GM18502 (cell line): ENCODE data around the gene FHOD3.
A peak's percentile ranks its signal among the peaks of the same experiment; 100 is the strongest.

Experiments used
- ATAC-seq: cut with Tn5 transposase; IDR thresholded peaks from one replicate; pipeline ENCODE4 v1.9.1; 2021; ENCODE audit warnings: mild to moderate bottlenecking; ENCODE audit not compliant: unreplicated experiment, poor library complexity

FHOD3 gene

DNA sequence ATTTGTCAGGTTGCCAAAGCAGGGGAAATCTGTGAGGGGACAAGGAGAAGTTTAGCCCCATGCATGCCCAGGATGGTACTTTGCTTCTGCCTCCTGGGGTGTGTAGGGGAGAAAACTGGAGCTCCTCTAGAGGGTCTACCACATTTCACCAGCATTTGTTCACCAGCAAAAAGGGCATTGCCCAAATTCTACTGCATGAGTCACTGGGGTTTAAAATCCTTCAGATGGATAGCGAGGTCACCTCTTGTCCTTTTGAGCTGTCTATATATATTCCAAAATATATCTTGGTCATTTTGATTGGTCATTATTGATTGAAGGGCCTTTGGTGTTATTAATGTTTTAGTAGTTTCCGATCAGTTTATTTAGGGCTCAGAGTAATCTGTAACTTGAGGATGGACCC is 18.7 kb downstream of the FHOD3 start:
- no peak for ATAC-seq

GRCh38 chr18:36321658-36322407 is 24.3 kb downstream of the FHOD3 start:
- ATAC-seq = no peak

- ATAC-seq = no peak
These were observed 24.9 kb downstream of the FHOD3 start for GRCh38 chr18:36322408-36322728.

DNA sequence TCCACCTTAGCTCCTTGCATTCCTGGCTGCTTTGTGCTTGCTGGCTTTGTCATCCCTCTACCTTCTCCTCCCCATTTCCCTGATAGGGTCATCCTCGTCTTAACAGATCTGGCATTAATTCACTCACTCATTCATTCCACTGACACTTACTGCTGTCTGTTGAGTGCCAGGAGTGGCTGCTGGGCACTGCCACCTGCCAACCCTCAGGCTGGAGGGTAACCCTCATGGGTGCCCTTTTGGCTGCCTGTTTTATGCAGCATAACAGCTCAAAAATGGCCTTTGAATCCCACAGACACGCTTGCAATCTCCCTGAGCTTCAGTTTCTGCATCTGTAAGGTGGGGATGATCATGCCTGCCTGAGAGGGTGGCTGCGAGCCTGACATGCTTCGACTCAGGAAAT is 25.2 kb downstream of the FHOD3 start:
- no peak for ATAC-seq

DNA sequence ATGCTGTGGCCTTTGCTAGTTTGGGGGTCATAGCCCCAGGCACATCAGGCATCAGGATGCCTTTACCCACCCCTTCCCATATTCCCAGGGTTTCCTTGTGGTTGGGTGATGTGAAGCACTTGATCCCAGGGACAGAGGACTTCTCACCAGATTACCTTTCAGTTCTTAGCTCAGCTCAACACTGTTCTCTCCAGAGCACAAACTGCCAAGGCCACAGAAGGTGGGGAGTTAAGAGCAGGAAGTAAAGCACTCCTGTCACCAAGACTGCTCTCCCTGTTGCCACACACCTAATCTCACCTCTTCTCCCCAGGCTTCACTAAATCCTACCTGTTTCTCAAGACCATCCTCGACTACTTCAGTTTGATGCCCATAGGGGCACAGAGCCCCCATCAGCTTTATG is 25.9 kb downstream of the FHOD3 start:
- ATAC-seq = no peak

- no peak for ATAC-seq
These were observed 28.3 kb downstream of the FHOD3 start for GRCh38 chr18:36325846-36326245.

- no peak for ATAC-seq
These were observed 29.3 kb downstream of the FHOD3 start for GRCh38 chr18:36326771-36327170.

DNA sequence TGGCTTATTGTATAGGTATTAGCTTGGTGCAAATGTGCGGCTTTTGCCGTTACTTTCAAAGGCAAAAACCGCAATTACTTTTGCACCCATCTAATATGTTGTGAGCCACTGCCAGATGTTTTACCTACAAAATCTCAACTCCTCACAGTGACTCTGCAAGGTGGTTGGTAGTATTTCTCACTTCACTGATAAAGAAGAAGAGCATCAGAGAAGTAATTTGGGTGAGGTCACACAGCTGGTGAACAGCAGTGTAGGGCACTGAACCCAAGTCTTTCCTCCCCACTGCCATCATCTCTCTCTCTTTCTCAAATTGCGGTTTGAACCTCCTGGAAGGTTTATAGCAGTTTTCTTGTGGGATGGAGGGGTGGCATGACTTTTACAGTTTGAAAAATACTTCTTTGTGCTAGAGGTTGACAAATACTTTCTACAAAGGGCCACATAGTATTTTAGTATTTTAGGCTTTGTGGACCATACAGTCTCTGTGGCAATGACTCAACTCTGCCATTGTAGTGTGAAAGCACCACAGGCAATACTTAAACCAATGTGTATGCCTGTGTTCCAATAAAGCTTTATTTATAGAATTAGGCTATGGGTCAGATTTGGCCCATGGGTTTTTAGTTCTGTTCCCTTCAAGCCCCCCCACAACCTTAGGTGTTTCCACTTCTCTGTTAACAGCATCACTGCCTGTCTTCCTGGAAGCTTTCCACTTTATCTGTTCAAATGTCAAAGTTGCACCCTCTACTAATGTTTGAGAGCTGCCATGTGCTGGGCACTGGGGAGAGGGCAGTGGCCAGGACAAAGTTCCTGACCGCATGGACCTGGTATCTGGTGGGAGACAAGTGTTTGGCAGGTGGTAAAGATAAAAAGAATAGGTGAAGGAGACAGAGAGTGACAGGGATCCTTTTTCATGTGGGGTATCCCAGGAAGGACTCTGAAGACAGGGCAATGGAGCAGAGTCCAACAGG is 30.1 kb downstream of the FHOD3 start:
- ATAC-seq = no peak

DNA sequence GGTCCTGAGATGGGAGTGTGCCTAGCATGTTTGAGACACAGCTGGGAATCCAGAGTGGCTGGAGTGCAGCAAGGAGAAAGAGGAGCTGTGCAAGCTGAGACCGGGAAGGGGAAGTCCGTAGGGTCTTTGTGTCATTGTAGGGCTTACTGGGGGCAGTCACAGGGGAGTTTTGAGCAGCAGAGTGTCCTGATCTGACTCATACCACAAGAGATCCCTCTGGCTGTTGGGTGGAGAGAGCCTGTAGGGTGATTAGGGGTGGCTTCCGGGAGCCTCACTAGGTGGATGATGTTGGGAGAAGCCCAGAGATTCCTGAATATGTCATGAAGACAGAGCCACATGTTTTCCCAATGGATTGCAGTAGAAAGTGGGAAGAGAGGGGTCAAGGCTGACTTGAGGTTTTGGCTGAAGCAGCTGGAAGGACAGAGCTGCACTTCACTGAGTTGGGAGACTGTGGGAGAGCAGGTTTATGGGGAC is 30.9 kb downstream of the FHOD3 start:
- peak; percentile 66 for ATAC-seq

DNA sequence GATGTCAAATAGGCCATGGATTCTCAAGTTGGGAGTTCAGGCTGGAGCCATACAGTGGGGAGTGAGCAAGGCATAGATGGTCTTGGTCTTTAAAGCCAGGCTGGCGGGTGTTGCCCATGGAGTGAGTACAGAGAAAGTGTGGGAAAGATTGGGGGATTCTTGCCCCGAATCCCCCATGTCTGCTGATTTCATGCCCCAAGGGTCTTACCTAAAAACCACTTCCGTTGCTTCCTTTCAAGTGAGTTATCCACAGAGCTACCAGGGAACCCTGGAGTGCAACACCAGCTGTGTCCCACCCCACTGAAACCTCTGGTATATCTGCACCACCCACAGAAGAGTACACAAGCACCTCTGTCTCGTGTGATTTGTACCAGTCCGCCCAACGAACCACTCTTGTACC is 31.4 kb downstream of the FHOD3 start:
- ATAC-seq = no peak

GRCh38 chr18:36329684-36330434 is 32.3 kb downstream of the FHOD3 start:
- ATAC-seq = no peak

DNA sequence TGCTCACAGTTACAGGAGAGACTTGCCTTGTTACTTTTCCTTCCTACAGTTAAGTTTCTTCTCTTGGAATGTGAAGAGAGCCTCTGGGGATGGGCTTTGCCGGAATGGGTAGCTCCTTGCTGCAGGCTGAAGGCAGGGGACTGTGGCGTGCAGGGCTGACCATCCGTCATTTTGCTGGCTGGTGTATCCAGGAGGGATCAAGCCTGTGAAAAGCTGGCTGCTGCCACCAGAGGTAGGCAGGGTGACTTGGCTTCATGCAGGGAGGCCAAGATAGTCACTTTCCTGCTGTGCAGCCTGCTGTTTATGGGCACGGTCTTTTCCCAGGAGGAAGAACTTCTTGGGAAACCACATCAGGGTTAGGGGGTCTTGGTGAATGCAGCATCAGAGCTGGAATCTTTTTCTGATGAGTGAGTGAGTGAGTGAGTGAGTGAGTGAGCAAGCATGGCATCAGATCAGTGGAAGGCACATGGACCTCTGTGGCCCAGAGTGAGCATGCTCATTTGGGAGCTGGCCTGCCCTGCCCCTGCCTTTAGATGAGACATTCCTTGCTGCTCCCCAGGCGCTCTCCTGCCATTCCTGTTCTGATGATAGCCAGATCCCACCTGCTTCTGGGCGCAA is 33.0 kb downstream of the FHOD3 start:
- ATAC-seq = no peak

GRCh38 chr18:36331521-36331971 is 34.0 kb downstream of the FHOD3 start:
- ATAC-seq = no peak

DNA sequence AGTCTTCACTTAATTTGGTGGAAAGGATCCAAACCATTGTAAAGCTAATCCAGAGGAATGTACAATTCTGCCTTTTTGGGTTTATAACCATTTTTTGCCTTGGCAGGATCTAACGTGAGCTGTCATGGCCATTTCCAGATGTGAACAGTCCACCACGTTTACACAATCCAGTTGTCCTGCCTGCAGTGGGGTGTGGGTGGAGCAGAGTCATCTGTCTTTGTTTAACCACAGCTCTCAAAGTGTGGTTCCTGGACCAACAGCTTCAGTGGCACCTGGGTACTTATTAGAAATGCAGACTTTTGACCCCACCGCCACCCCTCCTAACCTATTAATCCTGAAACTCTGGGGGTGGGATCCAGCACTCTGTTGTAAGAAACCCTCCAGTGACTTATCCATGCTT is 35.9 kb downstream of the FHOD3 start:
- ATAC-seq = no peak

DNA sequence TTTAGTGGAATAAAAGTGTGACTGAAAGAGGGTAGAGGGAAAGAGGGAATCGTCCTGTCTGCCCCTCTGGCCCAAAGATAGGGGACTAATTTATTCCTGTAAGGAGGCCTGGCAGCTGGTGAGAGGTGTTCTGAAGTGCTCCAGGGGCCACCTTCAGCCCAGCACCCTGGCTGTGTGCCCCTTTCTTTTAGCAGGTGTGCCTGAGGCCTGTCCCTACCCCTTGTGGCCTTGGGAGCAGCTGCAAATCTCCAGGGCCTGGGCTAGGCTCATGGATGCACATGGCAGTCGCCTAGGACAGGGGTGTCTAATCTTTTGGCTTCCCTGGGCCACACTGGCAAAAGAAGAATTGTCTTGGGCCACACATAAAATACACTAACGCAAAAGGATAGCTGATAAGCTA is 37.3 kb downstream of the FHOD3 start:
- no peak for ATAC-seq

- ATAC-seq = no peak
These were observed 38.2 kb downstream of the FHOD3 start for GRCh38 chr18:36335476-36336279.

DNA sequence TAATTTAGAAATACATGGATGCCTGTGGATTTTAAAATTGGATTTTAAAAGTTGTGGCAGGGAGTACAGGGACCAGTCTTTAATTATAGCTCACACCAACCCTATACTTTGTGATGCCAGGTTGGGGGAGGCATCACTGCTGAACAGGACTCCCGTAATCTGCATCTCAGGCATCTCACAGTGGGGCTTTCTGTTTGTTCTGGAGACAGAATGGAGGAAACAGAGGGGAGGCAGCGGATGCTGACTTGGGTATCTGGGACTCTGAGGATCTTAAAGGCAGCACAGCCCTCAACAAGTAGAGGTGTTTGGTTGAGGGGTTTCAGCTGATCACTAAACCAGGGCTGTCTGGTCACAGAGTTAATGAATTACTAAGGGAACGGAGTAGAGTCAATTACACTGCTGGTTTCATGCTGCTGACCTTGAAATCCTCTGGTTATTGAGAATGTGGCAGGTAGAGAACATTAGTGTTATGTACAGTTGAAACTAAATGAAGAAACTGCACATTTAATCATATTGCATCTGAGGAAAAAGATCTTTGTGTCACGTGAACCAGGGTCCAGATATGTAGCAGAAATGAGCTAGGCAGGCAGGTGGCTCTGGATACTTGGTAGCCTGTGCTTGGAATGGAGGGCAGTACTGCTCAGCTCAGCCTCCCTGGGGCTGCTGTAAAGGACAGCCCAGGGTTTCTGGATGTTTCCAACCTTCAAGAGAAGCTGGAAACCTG is 40.3 kb downstream of the FHOD3 start:
- no peak for ATAC-seq

- ATAC-seq = no peak
These were observed 41.0 kb downstream of the FHOD3 start for GRCh38 chr18:36338403-36338933.

- ATAC-seq = no peak
These were observed 42.7 kb downstream of the FHOD3 start for GRCh38 chr18:36340246-36340645.
